HG02943 (cell line): Measurements from ENCODE around the gene ALKBH3.

ENCODE experiments used
- ATAC-seq: cut with Tn5 transposase; IDR thresholded peaks from one replicate; pipeline ENCODE4 v1.9.1; 2021; ENCODE audit warnings: mild to moderate bottlenecking, low read depth, moderate library complexity; ENCODE audit not compliant: unreplicated experiment

ALKBH3 gene

DNA sequence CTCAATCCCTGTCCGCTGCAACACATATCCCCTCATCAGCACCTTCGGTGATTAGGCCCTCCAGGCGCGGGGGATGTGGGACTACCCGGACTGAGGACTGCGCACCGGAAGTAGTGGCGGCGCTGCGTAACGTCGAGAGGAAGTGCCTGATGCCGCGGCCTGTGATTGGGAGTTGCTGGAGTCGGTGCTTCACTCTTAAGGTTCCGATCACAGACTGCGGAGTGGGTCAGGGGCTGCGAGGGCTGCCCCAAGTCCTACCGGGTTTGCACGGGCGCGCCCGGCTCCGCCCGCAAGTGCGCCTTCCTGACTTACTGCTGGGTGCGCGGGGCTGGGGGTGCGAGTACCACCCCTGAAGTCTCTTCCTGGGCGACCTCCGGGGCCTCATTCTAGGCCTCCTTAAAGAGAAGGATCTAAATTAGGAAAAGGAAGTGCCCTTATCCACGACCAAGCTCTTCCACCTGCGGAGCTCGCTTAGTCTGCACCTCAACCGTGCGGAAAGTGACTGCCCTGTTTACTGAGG lies at the start of gene ALKBH3:
Gene ALKBH3 (plus strand): TSS at position 192 of the 520 bp plus-strand sequence. CDS start 1,822 bp downstream, outside the sequence.
- peak; percentile 95 for ATAC-seq

DNA sequence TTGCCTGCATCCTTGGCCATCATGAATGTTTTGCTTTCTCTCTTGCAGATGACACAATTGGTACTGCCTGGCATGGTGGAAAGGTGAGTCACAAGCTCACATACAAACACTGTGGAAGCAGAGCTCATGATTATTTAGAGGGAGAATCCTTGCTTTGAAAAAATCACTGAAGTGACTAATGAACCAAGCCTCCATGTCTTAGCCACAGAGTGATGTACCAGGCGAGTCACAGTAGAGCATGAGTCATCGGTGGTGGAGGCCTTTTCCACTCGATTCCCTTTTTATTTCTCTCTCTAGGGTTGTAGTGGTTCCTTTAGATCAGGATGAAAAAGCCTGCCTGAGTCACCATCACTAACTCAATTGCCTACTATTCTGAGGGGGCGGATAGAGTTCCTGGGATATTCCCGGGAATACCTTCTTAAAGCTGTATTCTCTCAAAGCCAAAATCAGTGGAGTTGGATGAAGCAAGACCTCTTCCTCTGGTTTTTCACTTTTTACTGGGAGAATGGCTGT lies 49.6 kb upstream of the ALKBH3 start:
- ATAC-seq = no peak

DNA sequence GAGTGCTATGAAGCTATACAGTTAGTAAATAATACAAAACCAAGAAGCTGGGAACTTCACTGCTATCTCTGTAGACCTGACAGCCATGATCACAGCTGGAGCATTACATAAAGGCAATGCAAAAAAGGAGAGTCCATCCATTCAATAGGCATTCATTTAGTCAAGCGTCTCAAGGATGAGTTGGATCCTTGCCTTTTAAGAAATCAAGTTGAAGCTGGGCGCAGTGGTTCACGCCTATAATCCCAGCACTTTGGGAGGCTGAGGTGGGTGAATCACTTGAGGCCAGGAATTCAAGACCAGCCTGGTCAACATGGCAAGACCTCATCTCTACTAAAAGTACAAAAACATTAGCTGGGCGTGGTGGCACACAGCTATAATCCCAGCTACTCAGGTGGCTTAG lies 48.1 kb upstream of the ALKBH3 start:
- no peak for ATAC-seq

- no peak for ATAC-seq
Measured at GRCh38 chr11:43833657-43834073, 47.0 kb upstream of the ALKBH3 start.

DNA sequence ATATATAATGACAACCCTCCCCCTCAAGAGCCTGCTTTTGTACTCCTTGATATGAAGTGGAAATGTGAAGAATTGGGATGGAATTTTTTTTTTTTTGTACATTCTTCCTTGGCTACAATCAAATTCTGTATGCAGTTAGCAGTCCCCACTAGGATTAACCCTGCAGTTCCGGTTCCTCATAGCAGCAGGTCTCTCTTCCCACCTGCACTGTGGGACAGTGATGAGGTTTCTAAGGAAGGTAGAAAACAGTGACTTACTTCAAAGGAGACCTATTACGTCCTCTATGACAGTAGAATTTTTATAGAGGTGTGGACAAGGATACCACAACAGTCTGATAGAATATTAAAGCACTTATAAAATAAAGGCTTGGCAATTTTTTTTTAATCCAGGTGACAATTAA lies 46.3 kb upstream of the ALKBH3 start:
- ATAC-seq = no peak

- no peak for ATAC-seq
Measured at GRCh38 chr11:43835104-43835503, 45.5 kb upstream of the ALKBH3 start.

DNA sequence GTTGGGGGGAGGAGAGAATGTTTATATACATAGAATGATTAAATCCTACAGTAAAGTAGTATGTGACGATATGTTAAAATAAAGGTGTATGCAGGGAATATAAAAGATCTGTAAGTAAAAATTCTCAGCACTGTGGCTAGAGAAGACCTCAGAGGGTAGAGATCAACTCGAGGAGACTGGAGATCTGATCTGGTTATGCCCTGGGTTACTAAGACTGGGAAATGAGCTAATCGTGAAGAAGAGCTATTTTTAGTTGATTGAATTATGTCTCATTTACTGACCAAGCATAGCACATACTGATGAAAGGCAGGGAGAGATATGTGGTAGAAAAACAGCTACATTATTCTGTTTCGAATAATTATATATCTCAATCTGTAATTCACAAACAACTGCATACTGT lies 42.8 kb upstream of the ALKBH3 start:
- ATAC-seq = no peak

DNA sequence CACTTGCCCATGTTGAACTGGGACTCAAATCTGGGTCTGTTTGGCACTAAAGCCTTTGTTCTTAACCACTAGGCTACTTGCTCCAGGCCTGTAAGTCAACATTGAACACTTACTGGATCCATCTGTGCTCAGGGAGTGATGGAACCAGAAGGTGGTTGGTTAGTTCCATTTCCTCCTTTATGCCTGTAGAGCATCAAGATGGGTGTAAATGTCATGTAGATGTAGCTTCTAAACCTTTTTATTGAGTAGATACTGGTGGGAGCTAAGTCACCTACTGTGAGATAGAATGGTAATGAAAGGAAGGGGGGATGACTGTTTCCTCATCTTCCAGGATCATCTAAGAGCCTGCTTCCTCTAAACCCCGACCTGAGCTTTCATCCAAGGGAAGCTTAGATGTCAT lies 38.6 kb upstream of the ALKBH3 start:
- no peak for ATAC-seq

DNA sequence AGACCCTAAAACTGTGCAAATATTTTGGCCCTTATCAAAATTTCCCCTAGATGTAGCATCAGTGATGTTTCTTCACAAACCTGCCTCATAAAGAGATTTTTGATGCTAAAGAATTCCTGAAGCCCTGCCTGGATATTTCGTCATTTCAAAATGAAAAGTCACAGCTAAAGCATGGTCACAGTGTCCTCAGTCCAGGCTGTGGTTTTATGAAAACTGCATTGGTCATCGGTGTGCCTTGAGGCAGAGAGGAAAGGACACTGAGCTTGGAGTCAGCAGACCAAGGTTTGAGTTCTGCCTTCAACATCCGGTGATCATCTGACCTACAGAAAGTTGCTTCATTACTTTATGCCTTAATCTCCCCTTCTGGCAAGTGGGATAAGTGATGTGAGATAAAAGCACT lies 34.8 kb upstream of the ALKBH3 start:
- no peak for ATAC-seq

DNA sequence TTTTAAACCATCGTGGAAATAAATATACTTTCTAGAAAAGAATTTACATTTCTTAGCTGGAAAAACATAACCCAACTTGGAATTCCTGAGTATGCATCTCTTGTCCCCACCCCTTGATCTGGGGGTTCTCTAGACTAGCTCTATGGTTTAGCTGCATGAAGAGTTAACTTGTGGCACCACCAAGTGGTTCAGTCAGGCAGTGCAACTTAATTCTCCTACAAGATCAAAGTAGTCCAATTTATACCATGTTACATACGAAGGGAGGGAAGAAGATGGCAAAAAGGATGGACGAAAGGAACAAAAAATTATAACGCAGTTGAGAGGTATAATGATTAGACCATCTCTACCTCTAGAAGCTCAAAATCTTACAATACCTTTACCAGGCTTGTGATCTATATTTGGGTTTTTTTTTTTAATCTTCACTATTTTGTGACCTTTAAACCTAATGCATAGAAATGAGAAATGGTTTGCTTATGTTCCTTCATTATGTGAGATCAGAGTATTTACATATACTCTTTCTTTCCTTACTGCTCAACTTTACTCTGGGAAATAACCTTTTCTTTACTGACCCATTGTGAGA lies 28.5 kb upstream of the ALKBH3 start:
- ATAC-seq = no peak

- ATAC-seq = no peak
Measured at GRCh38 chr11:43853781-43854180, 26.9 kb upstream of the ALKBH3 start.

DNA sequence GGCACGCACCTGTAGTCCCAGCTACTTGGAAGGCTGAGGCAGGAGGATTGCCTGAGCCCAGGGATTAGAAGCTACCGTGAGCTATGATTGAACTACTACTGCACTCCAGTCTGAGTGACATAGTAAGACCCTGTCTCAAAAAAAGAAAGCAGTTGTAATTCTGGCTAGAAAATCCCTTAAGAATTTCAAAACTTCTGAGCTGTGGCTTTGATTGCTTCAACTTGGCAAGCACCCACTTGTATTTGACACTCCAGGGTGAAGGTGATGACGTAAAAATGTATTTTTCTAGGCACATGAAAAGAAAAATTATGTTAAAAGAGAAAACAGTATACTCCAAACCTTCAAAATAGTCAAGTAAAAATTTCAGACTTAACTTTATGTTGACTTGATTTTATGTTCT lies 23.6 kb upstream of the ALKBH3 start:
- no peak for ATAC-seq

GRCh38 chr11:43861141-43861540 lies 19.5 kb upstream of the ALKBH3 start:
- ATAC-seq = no peak

- no peak for ATAC-seq
Measured at GRCh38 chr11:43866520-43866919, 14.1 kb upstream of the ALKBH3 start.

- no peak for ATAC-seq
Measured at GRCh38 chr11:43866969-43867368, 13.7 kb upstream of the ALKBH3 start.

- ATAC-seq = peak; percentile 100
Measured at GRCh38 chr11:43868852-43869567, 11.6 kb upstream of the ALKBH3 start.

DNA sequence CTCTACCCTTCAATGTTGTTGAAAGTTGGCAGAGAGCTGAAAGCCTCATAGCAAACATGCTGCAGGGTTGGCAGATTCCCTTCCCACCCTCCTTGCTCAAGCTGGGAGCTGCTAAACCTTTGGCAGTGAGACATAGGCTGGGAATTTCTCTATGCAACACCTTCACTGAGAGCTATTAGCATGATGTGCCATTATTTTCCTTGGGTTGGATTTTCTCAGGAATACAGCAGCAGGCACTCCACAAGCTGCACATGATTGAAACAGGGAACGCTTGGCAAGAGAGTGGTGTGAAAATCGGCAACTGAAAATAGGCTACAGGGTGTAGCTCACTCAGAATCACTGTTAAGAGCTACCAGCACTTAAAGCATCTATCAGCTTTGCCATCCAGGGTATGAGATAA lies 9.6 kb upstream of the ALKBH3 start:
- ATAC-seq = no peak

DNA sequence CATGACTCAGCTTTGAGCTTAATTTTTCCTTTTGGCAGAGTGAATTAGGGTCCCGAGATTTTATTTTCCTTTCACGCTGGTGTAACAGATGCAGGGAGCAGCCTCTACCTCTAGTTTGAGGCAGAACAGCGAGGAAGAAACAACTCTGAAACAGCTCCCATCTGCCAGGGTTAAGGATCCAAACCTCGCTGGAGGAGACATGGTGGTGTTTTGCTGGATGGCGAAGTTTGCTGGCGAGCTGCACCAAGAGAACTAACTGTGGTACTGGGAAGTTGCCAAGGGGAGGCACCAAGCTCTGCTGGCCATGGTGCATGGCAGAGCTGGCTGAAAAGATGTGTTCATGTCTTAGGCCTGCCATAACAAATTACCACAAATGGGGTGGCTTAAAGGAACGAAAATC lies 7.6 kb upstream of the ALKBH3 start:
- ATAC-seq = no peak

DNA sequence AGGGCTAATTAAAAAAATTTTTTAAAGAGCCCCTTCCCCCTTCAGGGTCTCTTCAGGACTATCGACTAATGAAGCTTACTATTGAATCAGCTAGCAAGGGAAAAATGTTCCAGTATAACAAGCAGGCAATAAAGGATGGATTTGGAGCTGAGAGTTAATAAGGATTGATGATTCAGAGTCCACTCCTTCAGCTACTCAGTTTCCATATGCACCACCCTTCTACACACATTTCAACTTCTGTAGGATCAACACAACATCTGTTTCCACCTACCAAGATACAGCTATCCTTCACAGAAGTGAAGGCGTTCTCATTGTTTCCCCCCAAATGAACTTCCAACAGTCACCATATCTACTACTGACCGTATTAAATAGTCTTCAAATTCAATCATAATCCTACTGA lies 6.6 kb upstream of the ALKBH3 start:
- ATAC-seq = no peak

DNA sequence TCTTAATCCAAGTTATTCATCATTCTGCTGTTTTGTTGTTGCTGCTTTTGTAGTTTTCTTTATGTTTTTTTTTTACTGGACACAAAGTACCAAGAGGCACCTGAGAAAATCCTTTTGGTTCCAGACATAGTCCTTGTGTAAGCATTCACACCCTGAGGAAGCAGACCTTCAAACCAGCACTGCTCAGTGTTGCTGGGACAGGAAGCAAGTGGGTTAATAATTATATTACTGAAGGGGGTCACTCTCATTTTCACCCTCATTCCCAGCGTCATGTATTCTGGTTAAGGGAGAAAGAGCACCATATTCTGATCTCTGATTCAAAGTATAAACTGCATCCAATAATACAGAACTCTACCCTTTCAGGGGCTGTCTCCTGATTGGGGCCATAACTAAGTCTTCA lies 5.9 kb upstream of the ALKBH3 start:
- peak; percentile 73 for ATAC-seq

- peak; percentile 5 for ATAC-seq
Measured at GRCh38 chr11:43879789-43880639, 617 bp upstream of the ALKBH3 start.
